ENCODE results near the gene CTDSPL.

CTDSPL gene

DNA sequence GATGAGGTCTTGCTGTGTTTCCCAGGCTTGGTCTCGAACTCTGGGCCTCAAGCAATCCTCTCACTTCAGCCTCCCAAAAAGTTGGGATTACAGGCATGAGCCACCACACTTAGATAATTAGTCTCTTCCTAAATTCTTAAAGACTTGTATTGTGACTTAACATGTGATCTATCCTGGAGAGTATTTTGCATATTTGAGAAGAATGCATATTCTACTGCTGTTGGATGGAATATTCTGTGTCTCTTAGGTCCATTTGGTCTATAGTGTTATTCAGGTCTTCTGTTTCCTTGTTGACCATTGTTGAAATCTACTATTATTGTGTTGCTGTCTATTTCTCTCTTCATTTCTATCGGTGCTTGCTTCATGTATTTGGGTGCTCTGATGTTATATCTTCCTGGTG is 68.8 kb downstream of the CTDSPL start:
- H3K79me1 ChIP-seq (replicated peaks; ENCODE audit: low read length, poor library complexity, severe bottlenecking), result peaks cover 9% of the 10 kb centered on the region
- no peak overlapping the region for H4K91ac ChIP-seq (ENCODE audit: low read length)
- H2BK15ac ChIP-seq (ENCODE audit: low read depth, poor library complexity, severe bottlenecking), result no peak overlapping the region
- H3K27ac ChIP-seq (ENCODE audit: low read length, poor library complexity, severe bottlenecking), result no peak overlapping the region
- H3K4me3 ChIP-seq (ENCODE audit: insufficient read depth in 1 of 2, low read depth in 1 of 2, low read length in 2 of 2), result no peak overlapping the region
- no peaks in the 10 kb centered on the region for H3K9me3 ChIP-seq (ENCODE audit: control insufficient read depth, low read length)
- 100% methylated on average over 1 of the region's 2 CpGs for WGBS
- no peak overlapping the region for H3K14ac ChIP-seq (ENCODE audit: low read length in 2 of 2)
- no peak overlapping the region for H2AFZ ChIP-seq (ENCODE audit: low read depth, low read length)
- DNase-seq, result no peak
- no peak overlapping the region for H3K9ac ChIP-seq (ENCODE audit: low read length)
- no peak overlapping the region for H3K23ac ChIP-seq (ENCODE audit: low read length in 2 of 2)
- H3K4me2 ChIP-seq (ENCODE audit: low read length, poor library complexity, severe bottlenecking), result no peak overlapping the region
- no peaks in the 10 kb centered on the region for H3K36me3 ChIP-seq (ENCODE audit: control insufficient read depth in 1 of 2, insufficient read depth in 2 of 2, low read depth in 1 of 2, low read length in 2 of 2)
- no peak overlapping the region for H4K8ac ChIP-seq (ENCODE audit: low read length)
- H3K4me1 ChIP-seq (ENCODE audit: control insufficient read depth, insufficient read depth, low read depth, low read length), result peaks cover 9% of the 10 kb centered on the region
- no peak overlapping the region for H2BK12ac ChIP-seq (ENCODE audit: low read length in 2 of 2)
- H3K4ac ChIP-seq (ENCODE audit: low read depth in 1 of 2, low read length in 2 of 2), result no peak overlapping the region
- no peak overlapping the region for H2BK120ac ChIP-seq (ENCODE audit: low read depth, low read length)
- H2BK5ac ChIP-seq (ENCODE audit: low read depth, low read length, poor library complexity, severe bottlenecking), result no peak overlapping the region
- no peak overlapping the region for H2AK5ac ChIP-seq (ENCODE audit: low read length, severe bottlenecking)
- H3K18ac ChIP-seq (ENCODE audit: low read depth in 1 of 2, low read length in 2 of 2), result no peak overlapping the region
- no peaks in the 10 kb centered on the region for H3K27me3 ChIP-seq (ENCODE audit: control insufficient read depth in 1 of 2, insufficient read depth in 1 of 2, low read length in 2 of 2)

DNA sequence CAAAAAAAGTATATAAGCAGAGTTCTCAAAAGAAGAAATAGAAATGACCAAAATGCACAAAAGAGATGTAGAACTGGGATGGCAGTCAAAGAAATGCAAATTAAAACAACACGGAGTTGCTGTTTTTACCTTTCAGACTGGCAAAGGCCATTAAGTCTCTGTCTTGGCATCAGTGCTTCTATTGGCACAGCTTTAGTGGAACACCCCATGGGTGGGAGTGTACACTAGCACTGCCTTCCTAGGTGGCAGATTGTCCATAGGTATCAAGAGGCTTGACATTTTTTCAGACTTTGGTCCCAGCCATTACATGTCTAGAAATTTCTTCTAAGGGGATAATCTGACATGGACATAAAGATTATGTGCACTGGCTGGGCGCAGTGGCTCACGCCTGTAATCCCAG is 70.8 kb downstream of the CTDSPL start:
- Histone ChIP-seq H2BK12ac (ENCODE audit: low read length in 2 of 2) (peak overlapping the region; percentile 12 to 29), H3K4me2 (ENCODE audit: low read length, poor library complexity, severe bottlenecking) (no peak overlapping the region), H2BK5ac (ENCODE audit: low read depth, low read length, poor library complexity, severe bottlenecking) (no peak overlapping the region), H3K18ac (ENCODE audit: low read depth in 1 of 2, low read length in 2 of 2) (peak overlapping the region in 1 of 2 experiments; percentile 52), H3K36me3 (ENCODE audit: control insufficient read depth in 1 of 2, insufficient read depth in 2 of 2, low read depth in 1 of 2, low read length in 2 of 2) (no peaks in the 10 kb centered on the region), H3K27me3 (ENCODE audit: control insufficient read depth in 1 of 2, insufficient read depth in 1 of 2, low read length in 2 of 2) (no peaks in the 10 kb centered on the region), H3K14ac (ENCODE audit: low read length in 2 of 2) (no peak overlapping the region), H3K27ac (ENCODE audit: low read length, poor library complexity, severe bottlenecking) (no peak overlapping the region), H2BK120ac (ENCODE audit: low read depth, low read length) (no peak overlapping the region), H3K4me1 (ENCODE audit: control insufficient read depth, insufficient read depth, low read depth, low read length) (peaks cover 10% of the 10 kb centered on the region), H3K4ac (ENCODE audit: low read depth in 1 of 2, low read length in 2 of 2) (no peak overlapping the region), H2AK5ac (ENCODE audit: low read length, severe bottlenecking) (no peak overlapping the region), H4K8ac (ENCODE audit: low read length) (no peak overlapping the region), H4K91ac (ENCODE audit: low read length) (no peak overlapping the region), H3K79me1 (replicated peaks; ENCODE audit: low read length, poor library complexity, severe bottlenecking) (peaks cover 6% of the 10 kb centered on the region), H3K9ac (ENCODE audit: low read length) (no peak overlapping the region), H2AFZ (ENCODE audit: low read depth, low read length) (no peak overlapping the region), H3K23ac (ENCODE audit: low read length in 2 of 2) (no peak overlapping the region), H3K9me3 (ENCODE audit: control insufficient read depth, low read length) (no peaks in the 10 kb centered on the region), H3K4me3 (ENCODE audit: insufficient read depth in 1 of 2, low read depth in 1 of 2, low read length in 2 of 2) (no peak overlapping the region), H2BK15ac (ENCODE audit: low read depth, poor library complexity, severe bottlenecking) (no peak overlapping the region)
- no peak for DNase-seq
- WGBS, result 96% methylated on average over 3 of the region's 3 CpGs

DNA sequence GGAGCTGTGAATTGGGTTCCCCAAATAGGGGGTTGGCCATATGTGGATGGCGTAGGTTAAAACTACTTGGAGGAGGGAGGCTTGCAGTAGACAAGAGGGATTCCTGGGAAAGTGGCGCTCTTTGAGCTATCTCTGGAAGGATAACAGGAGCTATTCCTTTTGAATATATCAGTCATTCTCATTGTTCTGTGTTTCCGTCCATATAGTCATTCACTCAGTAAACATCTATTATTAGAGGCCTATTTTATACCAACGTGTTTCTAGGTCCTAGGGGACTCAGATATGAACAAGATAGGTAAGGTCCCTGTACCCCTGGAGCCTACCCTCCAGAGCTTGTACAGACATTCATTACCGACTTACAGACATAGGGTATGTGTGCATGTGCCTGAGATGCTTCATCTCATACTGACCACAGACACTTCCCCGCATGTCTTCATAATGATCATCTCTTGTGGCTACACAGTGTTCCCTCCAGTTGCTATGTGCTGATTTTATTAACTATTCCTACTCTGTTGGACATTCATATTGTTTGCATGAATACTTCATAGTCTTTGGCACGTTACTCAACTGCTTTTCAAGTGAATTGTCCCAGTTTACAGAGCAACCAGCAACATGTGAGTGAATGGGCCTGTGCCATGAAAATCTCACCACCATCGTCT is 73.1 kb downstream of the CTDSPL start:
- peak; percentile 61 for DNase-seq
- Histone ChIP-seq H3K18ac (ENCODE audit: low read depth in 1 of 2, low read length in 2 of 2) (peak overlapping the region; percentile 75 to 82), H3K4ac (ENCODE audit: low read depth in 1 of 2, low read length in 2 of 2) (peak overlapping the region; percentile 9 to 54), H3K36me3 (ENCODE audit: control insufficient read depth in 1 of 2, insufficient read depth in 2 of 2, low read depth in 1 of 2, low read length in 2 of 2) (no peaks in the 10 kb centered on the region), H2AK5ac (ENCODE audit: low read length, severe bottlenecking) (peak overlapping the region; percentile 31), H3K4me2 (ENCODE audit: low read length, poor library complexity, severe bottlenecking) (no peak overlapping the region), H3K4me1 (ENCODE audit: control insufficient read depth, insufficient read depth, low read depth, low read length) (peaks cover 10% of the 10 kb centered on the region), H2BK5ac (ENCODE audit: low read depth, low read length, poor library complexity, severe bottlenecking) (no peak overlapping the region), H3K14ac (ENCODE audit: low read length in 2 of 2) (no peak overlapping the region), H2AFZ (ENCODE audit: low read depth, low read length) (no peak overlapping the region), H3K4me3 (ENCODE audit: insufficient read depth in 1 of 2, low read depth in 1 of 2, low read length in 2 of 2) (no peak overlapping the region), H4K8ac (ENCODE audit: low read length) (no peak overlapping the region), H2BK120ac (ENCODE audit: low read depth, low read length) (peak overlapping the region; percentile 42), H3K9me3 (ENCODE audit: control insufficient read depth, low read length) (no peaks in the 10 kb centered on the region), H3K79me1 (replicated peaks; ENCODE audit: low read length, poor library complexity, severe bottlenecking) (peaks cover 18% of the 10 kb centered on the region), H4K91ac (ENCODE audit: low read length) (no peak overlapping the region), H2BK15ac (ENCODE audit: low read depth, poor library complexity, severe bottlenecking) (no peak overlapping the region), H3K27ac (ENCODE audit: low read length, poor library complexity, severe bottlenecking) (peak overlapping the region; percentile 30), H3K9ac (ENCODE audit: low read length) (no peak overlapping the region), H3K23ac (ENCODE audit: low read length in 2 of 2) (no peak overlapping the region), H2BK12ac (ENCODE audit: low read length in 2 of 2) (peak overlapping the region; percentile 29 to 86), H3K27me3 (ENCODE audit: control insufficient read depth in 1 of 2, insufficient read depth in 1 of 2, low read length in 2 of 2) (no peaks in the 10 kb centered on the region)
- 75% methylated on average over 5 of the region's 8 CpGs for WGBS

DNA sequence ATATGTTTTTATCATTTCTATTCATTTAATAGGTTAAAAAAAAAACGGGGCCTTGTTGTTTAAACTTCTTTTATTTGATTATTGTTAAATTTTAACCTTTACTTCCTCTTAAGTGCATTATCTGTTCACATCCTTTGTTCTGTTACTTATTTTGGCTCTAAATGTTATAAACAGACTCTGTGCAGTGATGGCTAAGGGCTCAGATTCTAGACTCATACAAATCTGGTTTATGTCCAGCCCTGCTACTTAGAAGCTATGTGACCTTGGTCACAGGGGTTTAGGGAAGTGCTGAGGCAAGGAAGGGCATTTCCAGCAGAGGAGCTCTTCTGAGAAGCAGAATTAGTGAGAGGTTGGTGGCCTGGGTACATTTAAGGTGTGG is 73.6 kb downstream of the CTDSPL start:
- Histone ChIP-seq H3K23ac (ENCODE audit: low read length in 2 of 2) (no peak overlapping the region), H3K4ac (ENCODE audit: low read depth in 1 of 2, low read length in 2 of 2) (peak overlapping the region; percentile 86 to 87), H3K9me3 (ENCODE audit: control insufficient read depth, low read length) (no peaks in the 10 kb centered on the region), H3K4me1 (ENCODE audit: control insufficient read depth, insufficient read depth, low read depth, low read length) (peaks cover 10% of the 10 kb centered on the region), H3K14ac (ENCODE audit: low read length in 2 of 2) (no peak overlapping the region), H2BK15ac (ENCODE audit: low read depth, poor library complexity, severe bottlenecking) (no peak overlapping the region), H3K9ac (ENCODE audit: low read length) (no peak overlapping the region), H4K8ac (ENCODE audit: low read length) (peak overlapping the region; percentile 21), H4K91ac (ENCODE audit: low read length) (peak overlapping the region; percentile 80), H3K4me2 (ENCODE audit: low read length, poor library complexity, severe bottlenecking) (no peak overlapping the region), H3K27me3 (ENCODE audit: control insufficient read depth in 1 of 2, insufficient read depth in 1 of 2, low read length in 2 of 2) (no peaks in the 10 kb centered on the region), H3K4me3 (ENCODE audit: insufficient read depth in 1 of 2, low read depth in 1 of 2, low read length in 2 of 2) (no peak overlapping the region), H3K36me3 (ENCODE audit: control insufficient read depth in 1 of 2, insufficient read depth in 2 of 2, low read depth in 1 of 2, low read length in 2 of 2) (no peaks in the 10 kb centered on the region), H3K27ac (ENCODE audit: low read length, poor library complexity, severe bottlenecking) (peak overlapping the region; percentile 88), H2AK5ac (ENCODE audit: low read length, severe bottlenecking) (peak overlapping the region; percentile 99), H3K79me1 (replicated peaks; ENCODE audit: low read length, poor library complexity, severe bottlenecking) (peaks cover 18% of the 10 kb centered on the region), H2BK120ac (ENCODE audit: low read depth, low read length) (peak overlapping the region; percentile 58), H2AFZ (ENCODE audit: low read depth, low read length) (no peak overlapping the region), H2BK5ac (ENCODE audit: low read depth, low read length, poor library complexity, severe bottlenecking) (no peak overlapping the region), H3K18ac (ENCODE audit: low read depth in 1 of 2, low read length in 2 of 2) (peak overlapping the region; percentile 87 to 94), H2BK12ac (ENCODE audit: low read length in 2 of 2) (peak overlapping the region; percentile 86 to 87)
- peak; percentile 80 for DNase-seq
- no CpG with 5 or more reads among the region's 1 CpG for WGBS
